ENCODE measurements around the gene ACTBL2. TPM values are rescaled to one million over a fixed set of nuclear protein-coding genes. Genes with fewer than 3 reads are reported as not detected.

ACTBL2 gene
- total and polyA plus RNA-seq, 9 donors: 0.04 TPM; not detected in 8

GRCh38 chr5:57494104-57495098 is 11.8 kb upstream of the ACTBL2 start:
- H3K4me3 ChIP-seq (ENCODE audit: low read length): no peak overlapping the region
- peaks cover 6% of the 10 kb centered on the region for H3K4me1 ChIP-seq (ENCODE audit: control insufficient read depth, insufficient read depth, low read length)
- H3K9me3 ChIP-seq (replicated peaks; ENCODE audit: control insufficient read depth, low read depth, low read length): no peaks in the 10 kb centered on the region
- H3K27me3 ChIP-seq (ENCODE audit: control insufficient read depth, insufficient read depth, low read length): no peaks in the 10 kb centered on the region
- DNase-seq: peak; percentile 42
- 55% methylated on average over 4 of the region's 6 CpGs for WGBS (ENCODE audit: insufficient coverage)
- no peak overlapping the region for H3K27ac ChIP-seq (ENCODE audit: low read length)
- H3K36me3 ChIP-seq (ENCODE audit: control insufficient read depth, insufficient read depth, low read length): no peaks in the 10 kb centered on the region

GRCh38 chr5:57493034-57493433 is 10.4 kb upstream of the ACTBL2 start:
- Histone ChIP-seq H3K4me3 (ENCODE audit: low read length) (no peak overlapping the region), H3K4me1 (ENCODE audit: control insufficient read depth, insufficient read depth, low read length) (peaks cover 8% of the 10 kb centered on the region), H3K27me3 (ENCODE audit: control insufficient read depth, insufficient read depth, low read length) (no peaks in the 10 kb centered on the region), H3K9me3 (replicated peaks; ENCODE audit: control insufficient read depth, low read depth, low read length) (no peaks in the 10 kb centered on the region), H3K27ac (ENCODE audit: low read length) (no peak overlapping the region), H3K36me3 (ENCODE audit: control insufficient read depth, insufficient read depth, low read length) (no peaks in the 10 kb centered on the region)
- 91% methylated on average over 1 of the region's 1 CpG for WGBS (ENCODE audit: insufficient coverage)
- DNase-seq: no peak

GRCh38 chr5:57492632-57493031 is 10.0 kb upstream of the ACTBL2 start:
- Histone ChIP-seq H3K9me3 (replicated peaks; ENCODE audit: control insufficient read depth, low read depth, low read length) (no peaks in the 10 kb centered on the region), H3K4me1 (ENCODE audit: control insufficient read depth, insufficient read depth, low read length) (peaks cover 10% of the 10 kb centered on the region), H3K27me3 (ENCODE audit: control insufficient read depth, insufficient read depth, low read length) (no peaks in the 10 kb centered on the region), H3K4me3 (ENCODE audit: low read length) (no peak overlapping the region), H3K36me3 (ENCODE audit: control insufficient read depth, insufficient read depth, low read length) (no peaks in the 10 kb centered on the region), H3K27ac (ENCODE audit: low read length) (no peak overlapping the region)
- DNase-seq: no peak
- WGBS (ENCODE audit: insufficient coverage): 100% methylated on average over 1 of the region's 3 CpGs

GRCh38 chr5:57491369-57491965 is 8.9 kb upstream of the ACTBL2 start:
- Histone ChIP-seq H3K4me3 (ENCODE audit: low read length) (no peak overlapping the region), H3K27me3 (ENCODE audit: control insufficient read depth, insufficient read depth, low read length) (no peaks in the 10 kb centered on the region), H3K9me3 (replicated peaks; ENCODE audit: control insufficient read depth, low read depth, low read length) (no peaks in the 10 kb centered on the region), H3K4me1 (ENCODE audit: control insufficient read depth, insufficient read depth, low read length) (peaks cover 10% of the 10 kb centered on the region), H3K36me3 (ENCODE audit: control insufficient read depth, insufficient read depth, low read length) (no peaks in the 10 kb centered on the region), H3K27ac (ENCODE audit: low read length) (no peak overlapping the region)
- no peak for DNase-seq
- 91% methylated on average over 3 of the region's 5 CpGs for WGBS (ENCODE audit: insufficient coverage)

- H3K9me3 ChIP-seq (replicated peaks; ENCODE audit: control insufficient read depth, low read depth, low read length): no peaks in the 10 kb centered on the region
- peak; percentile 85 for DNase-seq
- WGBS (ENCODE audit: insufficient coverage): 19% methylated on average over 6 of the region's 9 CpGs
These were observed 5.8 kb upstream of the ACTBL2 start for GRCh38 chr5:57488215-57488955.

GRCh38 chr5:57486027-57486602 is 3.5 kb upstream of the ACTBL2 start:
- H3K4me3 ChIP-seq (ENCODE audit: low read length): no peak overlapping the region
- H3K27ac ChIP-seq (ENCODE audit: low read length): no peak overlapping the region
- no peaks in the 10 kb centered on the region for H3K27me3 ChIP-seq (ENCODE audit: control insufficient read depth, insufficient read depth, low read length)
- peaks cover 4% of the 10 kb centered on the region for H3K4me1 ChIP-seq (ENCODE audit: control insufficient read depth, insufficient read depth, low read length)
- DNase-seq: no peak
- no peaks in the 10 kb centered on the region for H3K9me3 ChIP-seq (replicated peaks; ENCODE audit: control insufficient read depth, low read depth, low read length)
- WGBS (ENCODE audit: insufficient coverage): no CpG with 5 or more reads among the region's 4 CpGs
- H3K36me3 ChIP-seq (ENCODE audit: control insufficient read depth, insufficient read depth, low read length): no peaks in the 10 kb centered on the region

More at GRCh38 chr5:57488215-57488955, 5.8 kb upstream of the ACTBL2 start:
- peaks cover 4% of the 10 kb centered on the region for H3K4me1 ChIP-seq (ENCODE audit: control insufficient read depth, insufficient read depth, low read length)
- no peaks in the 10 kb centered on the region for H3K27me3 ChIP-seq (ENCODE audit: control insufficient read depth, insufficient read depth, low read length)
- H3K27ac ChIP-seq (ENCODE audit: low read length): no peak overlapping the region
- H3K4me3 ChIP-seq (ENCODE audit: low read length): no peak overlapping the region
- no peaks in the 10 kb centered on the region for H3K36me3 ChIP-seq (ENCODE audit: control insufficient read depth, insufficient read depth, low read length)

- Histone ChIP-seq H3K27me3 (ENCODE audit: control insufficient read depth, insufficient read depth, low read length) (no peaks in the 10 kb centered on the region), H3K36me3 (ENCODE audit: control insufficient read depth, insufficient read depth, low read length) (no peaks in the 10 kb centered on the region), H3K4me3 (ENCODE audit: low read length) (no peak overlapping the region), H3K4me1 (ENCODE audit: control insufficient read depth, insufficient read depth, low read length) (no peaks in the 10 kb centered on the region), H3K27ac (ENCODE audit: low read length) (no peak overlapping the region), H3K9me3 (replicated peaks; ENCODE audit: control insufficient read depth, low read depth, low read length) (no peaks in the 10 kb centered on the region)
- WGBS (ENCODE audit: insufficient coverage): 90% methylated on average over 1 of the region's 1 CpG
- no peak for DNase-seq
These were observed 3.8 kb downstream of the ACTBL2 start for GRCh38 chr5:57478826-57479225.

- Histone ChIP-seq H3K27ac (ENCODE audit: low read length) (no peak overlapping the region), H3K27me3 (ENCODE audit: control insufficient read depth, insufficient read depth, low read length) (no peaks in the 10 kb centered on the region), H3K4me3 (ENCODE audit: low read length) (no peak overlapping the region), H3K9me3 (replicated peaks; ENCODE audit: control insufficient read depth, low read depth, low read length) (no peaks in the 10 kb centered on the region), H3K36me3 (ENCODE audit: control insufficient read depth, insufficient read depth, low read length) (no peaks in the 10 kb centered on the region), H3K4me1 (ENCODE audit: control insufficient read depth, insufficient read depth, low read length) (no peaks in the 10 kb centered on the region)
- peak; percentile 11 for DNase-seq
These were observed 6.0 kb downstream of the ACTBL2 start for GRCh38 chr5:57476601-57477056.

GRCh38 chr5:57470339-57470738 is 12.3 kb downstream of the ACTBL2 start:
- no CpG with 5 or more reads among the region's 1 CpG for WGBS (ENCODE audit: insufficient coverage)

More at GRCh38 chr5:57470339-57470738, 12.3 kb downstream of the ACTBL2 start:
- Histone ChIP-seq H3K27ac (ENCODE audit: low read length) (no peak overlapping the region), H3K4me1 (ENCODE audit: control insufficient read depth, insufficient read depth, low read length) (no peaks in the 10 kb centered on the region), H3K9me3 (replicated peaks; ENCODE audit: control insufficient read depth, low read depth, low read length) (no peaks in the 10 kb centered on the region), H3K4me3 (ENCODE audit: low read length) (no peak overlapping the region), H3K36me3 (ENCODE audit: control insufficient read depth, insufficient read depth, low read length) (no peaks in the 10 kb centered on the region), H3K27me3 (ENCODE audit: control insufficient read depth, insufficient read depth, low read length) (no peaks in the 10 kb centered on the region)
- DNase-seq: no peak

All from muscle of leg (tissue), 11 donors.